ENCODE results near the gene CSMD2.
"Not testable (repeated sequence)": the region's sequence is repeated elsewhere in the genome, so short reads cannot be mapped to it uniquely, and the experiment has no call there.

CSMD2 gene

DNA sequence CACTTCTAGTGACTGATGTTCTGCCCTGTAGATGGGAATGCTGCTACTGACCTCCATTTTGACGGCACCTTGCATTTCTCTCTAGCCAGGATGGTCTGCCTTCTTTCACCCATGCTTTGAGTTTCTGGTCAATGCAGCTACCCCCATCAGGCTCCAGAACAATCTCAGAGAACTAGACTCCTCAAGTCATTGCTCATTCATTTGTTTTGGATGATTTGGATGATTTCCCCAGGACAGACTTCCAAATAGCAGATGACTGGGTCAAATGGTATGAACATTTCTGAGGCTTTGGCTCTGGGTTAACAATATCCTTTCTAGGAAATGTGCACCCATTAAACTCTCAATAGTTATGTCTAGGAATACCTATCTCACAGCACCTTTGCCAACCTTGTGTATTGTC lies 63.9 kb downstream of the CSMD2 start:
- TF ChIP-seq CTCF (IDR thresholded peaks at IDR 0.05; ENCODE audit: low read depth, low read length) = no peak
- H3K4me3 ChIP-seq (ENCODE audit: low read depth, low read length) = no peak overlapping the region
- peak; percentile 73 for DNase-seq (ENCODE audit: low read depth, low spot score)
- in situ Hi-C loops (cut with HindIII; ENCODE audit: low sequenced_read_pairs) = no loop called here

DNA sequence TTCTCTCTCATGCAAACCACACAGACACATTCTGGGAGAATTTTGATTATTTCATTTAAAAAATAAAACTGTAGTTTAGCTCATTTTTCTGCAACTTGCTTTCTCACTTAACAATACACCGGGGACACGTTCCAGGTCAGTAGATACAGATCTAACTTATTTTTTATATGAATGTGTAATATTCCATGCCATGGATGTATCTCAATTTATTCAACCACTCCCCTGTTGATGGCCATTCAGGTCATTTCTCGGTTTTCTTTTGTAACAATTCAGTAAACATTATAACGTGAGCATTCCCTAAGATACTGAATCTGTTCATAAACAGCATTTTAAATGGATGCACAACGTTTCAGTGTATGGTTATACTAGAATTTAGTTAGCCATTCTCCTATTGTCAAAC lies 64.7 kb downstream of the CSMD2 start:
- no peak overlapping the region for H3K4me3 ChIP-seq (ENCODE audit: low read depth, low read length)
- DNase-seq (ENCODE audit: low read depth, low spot score) = no peak
- no peak for TF ChIP-seq CTCF (IDR thresholded peaks at IDR 0.05; ENCODE audit: low read depth, low read length)
- in situ Hi-C loops (cut with HindIII; ENCODE audit: low sequenced_read_pairs) = no loop called here

DNA sequence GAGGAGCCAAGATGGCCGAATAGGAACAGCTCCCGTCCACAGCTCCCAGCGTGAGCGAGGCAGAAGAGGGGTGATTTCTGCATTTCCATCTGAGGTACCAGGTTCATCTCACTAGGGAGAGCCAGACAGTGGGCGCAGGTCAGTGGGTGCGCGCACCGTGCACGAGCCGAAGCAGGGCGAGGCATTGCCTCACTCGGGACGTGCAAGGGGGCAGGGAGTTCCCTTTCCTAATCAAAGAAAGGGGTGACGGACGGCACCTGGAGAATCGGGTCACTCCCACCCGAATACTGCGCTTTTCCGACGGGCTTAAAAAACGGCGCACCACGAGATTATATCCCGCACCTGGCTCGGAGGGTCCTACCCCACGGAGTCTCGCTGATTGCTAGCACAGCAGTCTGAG lies 72.6 kb downstream of the CSMD2 start:
- H3K4me3 ChIP-seq (ENCODE audit: low read depth, low read length); in situ Hi-C loops (cut with HindIII; ENCODE audit: low sequenced_read_pairs); DNase-seq (ENCODE audit: low read depth, low spot score): not testable (repeated sequence)

DNA sequence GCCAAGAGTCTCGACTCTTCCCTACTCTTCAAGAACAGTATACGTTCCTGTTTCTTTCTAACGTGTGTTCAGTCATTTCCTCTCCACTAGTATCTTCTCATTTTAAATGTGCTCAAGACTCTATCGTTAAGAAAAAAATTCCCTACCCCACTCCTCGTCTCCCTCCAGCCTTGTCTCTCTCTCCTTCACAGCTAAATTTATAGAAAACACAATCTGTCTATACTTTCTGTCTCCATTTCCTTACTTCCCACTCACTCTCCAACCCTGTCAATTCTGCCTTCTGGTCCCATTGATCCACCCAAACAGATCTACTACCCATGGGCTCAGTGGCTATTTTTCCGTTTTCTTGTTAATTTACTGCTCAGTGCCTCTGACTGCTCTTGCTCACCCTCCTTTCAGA lies 75.3 kb downstream of the CSMD2 start:
- no peak for DNase-seq (ENCODE audit: low read depth, low spot score)
- H3K4me3 ChIP-seq (ENCODE audit: low read depth, low read length) = no peak overlapping the region
- in situ Hi-C loops (cut with HindIII; ENCODE audit: low sequenced_read_pairs) = no loop called here
- TF ChIP-seq CTCF (IDR thresholded peaks at IDR 0.05; ENCODE audit: low read depth, low read length) = no peak

- DNase-seq (ENCODE audit: low read depth, low spot score) = no peak
- no peak for TF ChIP-seq CTCF (IDR thresholded peaks at IDR 0.05; ENCODE audit: low read depth, low read length)
- no peak overlapping the region for H3K4me3 ChIP-seq (ENCODE audit: low read depth, low read length)
- in situ Hi-C loops (cut with HindIII; ENCODE audit: low sequenced_read_pairs) = no loop called here
Observed at GRCh38 chr1:34087986-34088385, 77.0 kb downstream of the CSMD2 start.

DNA sequence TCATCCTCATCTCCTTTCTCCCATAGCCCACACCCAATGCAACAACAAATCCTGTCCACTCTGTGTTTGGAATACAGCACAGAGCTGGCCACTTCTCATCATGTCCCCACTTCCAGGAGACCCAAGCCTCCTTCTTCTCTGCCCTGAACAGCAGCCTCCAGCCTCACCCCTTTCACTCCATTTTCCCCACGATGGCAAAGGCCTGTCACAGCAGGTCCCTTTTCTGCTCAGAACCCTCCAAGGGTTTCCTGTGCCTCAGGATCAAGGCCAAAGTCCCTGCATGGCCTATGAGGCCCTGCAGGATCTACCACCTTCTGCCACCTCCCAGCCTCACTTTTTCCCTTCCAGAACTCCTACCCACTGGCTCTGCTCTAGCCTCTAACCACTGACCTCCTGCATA lies 78.5 kb downstream of the CSMD2 start:
- TF ChIP-seq CTCF (IDR thresholded peaks at IDR 0.05; ENCODE audit: low read depth, low read length) = no peak
- in situ Hi-C loops (cut with HindIII; ENCODE audit: low sequenced_read_pairs) = no loop called here
- H3K4me3 ChIP-seq (ENCODE audit: low read depth, low read length) = no peak overlapping the region
- no peak for DNase-seq (ENCODE audit: low read depth, low spot score)

DNA sequence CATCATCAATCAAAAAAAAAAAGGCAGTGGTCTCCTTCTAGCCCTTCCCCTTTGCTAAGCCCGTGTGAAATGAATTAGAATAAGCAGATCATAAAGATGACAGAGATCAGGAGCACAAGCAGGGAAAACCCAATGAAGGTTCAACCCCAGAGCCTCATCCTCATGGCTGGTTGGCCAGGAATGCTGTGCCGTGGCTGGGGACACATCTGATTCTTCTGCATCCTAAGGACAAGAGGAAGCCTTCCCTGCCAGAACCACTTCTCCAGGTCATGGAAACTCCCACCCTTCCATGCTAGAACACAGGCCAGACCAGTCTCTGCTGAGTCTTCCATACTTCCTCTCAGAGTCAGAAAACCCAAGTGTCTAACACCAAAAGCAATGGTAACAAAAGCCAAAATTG lies 81.1 kb downstream of the CSMD2 start:
- no peak for DNase-seq (ENCODE audit: low read depth, low spot score)
- in situ Hi-C loops (cut with HindIII; ENCODE audit: low sequenced_read_pairs) = no loop called here
- H3K4me3 ChIP-seq (ENCODE audit: low read depth, low read length) = no peak overlapping the region
- no peak for TF ChIP-seq CTCF (IDR thresholded peaks at IDR 0.05; ENCODE audit: low read depth, low read length)

DNA sequence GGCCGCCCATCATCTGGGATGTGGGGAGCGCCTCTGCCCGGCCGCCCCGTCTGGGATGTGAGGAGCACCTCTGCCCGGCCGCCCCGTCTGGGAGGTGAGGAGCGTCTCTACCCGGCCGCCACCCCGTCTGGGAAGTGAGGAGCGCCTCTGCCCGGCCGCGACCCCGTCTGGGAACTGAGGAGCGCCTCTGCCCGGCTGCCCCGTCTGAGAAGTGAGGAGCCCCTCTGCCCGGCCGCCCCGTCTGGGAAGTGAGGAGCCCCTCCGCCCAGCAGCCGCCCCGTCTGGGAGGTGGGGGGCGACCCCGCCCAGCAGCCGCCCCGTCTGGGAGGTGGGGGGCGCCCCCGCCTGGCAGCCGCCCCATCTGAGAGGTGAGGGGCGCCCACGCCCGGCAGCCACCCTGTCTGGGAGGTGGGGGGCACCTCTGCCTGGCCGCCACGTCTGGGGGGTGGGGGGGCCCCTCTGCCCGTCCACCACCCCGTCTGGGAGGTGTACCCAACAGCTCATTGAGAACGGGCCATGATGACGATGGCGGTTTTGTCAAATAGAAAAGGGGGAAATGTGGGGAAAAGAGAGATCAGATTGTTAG lies 82.9 kb downstream of the CSMD2 start:
- DNase-seq (ENCODE audit: low read depth, low spot score); in situ Hi-C loops (cut with HindIII; ENCODE audit: low sequenced_read_pairs): not testable (repeated sequence)

More for the DNA sequence above, 82.9 kb downstream of the CSMD2 start:
- not testable (repeated sequence) for H3K4me3 ChIP-seq (ENCODE audit: low read depth, low read length)

Data from astrocyte of the spinal cord (primary cell).